Tongue (tissue), 2 donors: ENCODE measurements around the gene PHC2. TPM values are rescaled to one million over a fixed set of nuclear protein-coding genes. Genes with fewer than 3 reads are reported as not detected.

Experiments
- DNase-seq: peaks from one replicate; pipeline ENCODE4 v3.0.0-alpha.2; 2015
- total RNA-seq: library from RNA; depleted of rRNA; stranded (reverse); fragments of >200 nt; gene quantifications from one replicate; pipeline ENCODE4 v1.2.3, GENCODE V29; 2014

Gene PHC2
- total RNA-seq, 1 donor from 2014 or later, result 75.1 TPM

GRCh38 chr1:33420870-33421775 is 9.8 kb downstream of the PHC2 start:
- DNase-seq, result no peak

- DNase-seq, result no peak
Observed at GRCh38 chr1:33418811-33419210, 12.1 kb downstream of the PHC2 start.

GRCh38 chr1:33414879-33415278 is 16.0 kb downstream of the PHC2 start:
- no peak for DNase-seq

GRCh38 chr1:33410091-33410701 is 20.7 kb downstream of the PHC2 start:
- DNase-seq, result peak; percentile 67

- DNase-seq, result no peak
Observed at GRCh38 chr1:33408093-33408436, 22.8 kb downstream of the PHC2 start.

- no peak for DNase-seq
Observed at GRCh38 chr1:33407352-33408092, 23.4 kb downstream of the PHC2 start.

- no peak for DNase-seq
Observed at GRCh38 chr1:33402206-33402605, 28.7 kb downstream of the PHC2 start.

GRCh38 chr1:33401471-33401870 is 29.4 kb downstream of the PHC2 start:
- DNase-seq, result no peak

- DNase-seq, result no peak
Observed at GRCh38 chr1:33400153-33400911, 30.6 kb downstream of the PHC2 start.

- no peak for DNase-seq
Observed at GRCh38 chr1:33399375-33399774, 31.5 kb downstream of the PHC2 start.

GRCh38 chr1:33397994-33398393 is 32.9 kb downstream of the PHC2 start:
- no peak for DNase-seq

GRCh38 chr1:33397125-33397506 is 33.8 kb downstream of the PHC2 start:
- no peak for DNase-seq

- no peak for DNase-seq
Observed at GRCh38 chr1:33396188-33397124, 34.4 kb downstream of the PHC2 start.

- DNase-seq, result no peak
Observed at GRCh38 chr1:33394770-33395169, 36.1 kb downstream of the PHC2 start.

- DNase-seq, result no peak
Observed at GRCh38 chr1:33393991-33394390, 36.9 kb downstream of the PHC2 start.

GRCh38 chr1:33393524-33393923 is 37.4 kb downstream of the PHC2 start:
- no peak for DNase-seq

GRCh38 chr1:33392639-33393038 is 38.3 kb downstream of the PHC2 start:
- peak; percentile 63 for DNase-seq

GRCh38 chr1:33392206-33392605 is 38.7 kb downstream of the PHC2 start:
- no peak for DNase-seq

- no peak for DNase-seq
Observed at GRCh38 chr1:33391343-33392078, 39.4 kb downstream of the PHC2 start.

- DNase-seq, result no peak
Observed at GRCh38 chr1:33390542-33390941, 40.4 kb downstream of the PHC2 start.
